OCI-LY3 (cell line): ENCODE data around the gene ROR1.

Experiments used
- EZH2phosphoT487 ChIP-seq: fragments of 200-600 bp; shearing (Covaris generic); IDR thresholded peaks from 2 replicates; pipeline ENCODE4 v1.6.1; 2018; ENCODE audit warnings: antibody characterized with exemption, mixed run types, low read depth
- TF ChIP-seq, protein P1 (sequence below): fragments of 200-600, 300-600 bp; sonication (generic); IDR thresholded peaks from 2 replicates; pipeline ENCODE4 v1.5.1; 2014; ENCODE audit warnings: antibody characterized with exemption, low read length, low read depth

DNA sequence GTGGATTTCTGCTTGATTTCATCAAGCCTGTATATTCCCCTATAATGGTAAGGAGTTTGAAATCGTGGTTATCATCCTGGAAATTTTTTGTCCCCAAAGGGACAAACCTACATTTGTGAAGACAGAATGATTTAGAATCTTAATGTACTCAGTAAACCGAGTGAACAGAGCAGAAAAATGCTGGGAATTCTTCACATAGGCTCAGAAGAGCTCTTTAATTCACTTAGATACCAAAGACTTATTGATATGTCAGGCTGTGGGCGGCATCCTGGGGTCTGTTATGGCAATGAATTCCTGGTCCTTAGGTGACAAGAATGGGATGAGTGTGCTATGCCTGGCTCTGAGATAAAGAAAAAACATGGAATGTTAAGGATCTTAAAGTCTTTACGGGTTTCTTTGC lies 74.9 kb downstream of the ROR1 start:
- TF ChIP-seq, protein P1, sequence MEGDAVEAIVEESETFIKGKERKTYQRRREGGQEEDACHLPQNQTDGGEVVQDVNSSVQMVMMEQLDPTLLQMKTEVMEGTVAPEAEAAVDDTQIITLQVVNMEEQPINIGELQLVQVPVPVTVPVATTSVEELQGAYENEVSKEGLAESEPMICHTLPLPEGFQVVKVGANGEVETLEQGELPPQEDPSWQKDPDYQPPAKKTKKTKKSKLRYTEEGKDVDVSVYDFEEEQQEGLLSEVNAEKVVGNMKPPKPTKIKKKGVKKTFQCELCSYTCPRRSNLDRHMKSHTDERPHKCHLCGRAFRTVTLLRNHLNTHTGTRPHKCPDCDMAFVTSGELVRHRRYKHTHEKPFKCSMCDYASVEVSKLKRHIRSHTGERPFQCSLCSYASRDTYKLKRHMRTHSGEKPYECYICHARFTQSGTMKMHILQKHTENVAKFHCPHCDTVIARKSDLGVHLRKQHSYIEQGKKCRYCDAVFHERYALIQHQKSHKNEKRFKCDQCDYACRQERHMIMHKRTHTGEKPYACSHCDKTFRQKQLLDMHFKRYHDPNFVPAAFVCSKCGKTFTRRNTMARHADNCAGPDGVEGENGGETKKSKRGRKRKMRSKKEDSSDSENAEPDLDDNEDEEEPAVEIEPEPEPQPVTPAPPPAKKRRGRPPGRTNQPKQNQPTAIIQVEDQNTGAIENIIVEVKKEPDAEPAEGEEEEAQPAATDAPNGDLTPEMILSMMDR = no peak
- no peak for TF ChIP-seq EZH2phosphoT487
